Amniotic epithelial cell (primary cell): ENCODE measurements around the gene B4GALT6.
A peak's percentile ranks its signal among the peaks of the same experiment; 100 is the strongest.

Experiments
- DNase-seq: peaks from one replicate; pipeline ENCODE4 v3.0.0-alpha.2; 2010; ENCODE audit warnings: low read depth

Gene B4GALT6

GRCh38 chr18:31632356-31632755 lies 52.0 kb downstream of the B4GALT6 start:
- no peak for DNase-seq

- no peak for DNase-seq
These were observed 52.9 kb downstream of the B4GALT6 start for GRCh38 chr18:31631526-31631925.

GRCh38 chr18:31630549-31630948 lies 53.8 kb downstream of the B4GALT6 start:
- no peak for DNase-seq

GRCh38 chr18:31626409-31626808 lies 58.0 kb downstream of the B4GALT6 start:
- DNase-seq: no peak

GRCh38 chr18:31624892-31625640 lies 59.3 kb downstream of the B4GALT6 start:
- DNase-seq: no peak

GRCh38 chr18:31619291-31619690 lies 65.1 kb downstream of the B4GALT6 start:
- DNase-seq: no peak

GRCh38 chr18:31618801-31619200 lies 65.6 kb downstream of the B4GALT6 start:
- DNase-seq: no peak

- no peak for DNase-seq
These were observed 67.2 kb downstream of the B4GALT6 start for GRCh38 chr18:31617031-31617717.

GRCh38 chr18:31616586-31616985 lies 67.8 kb downstream of the B4GALT6 start:
- DNase-seq: no peak

GRCh38 chr18:31614044-31614443 lies 70.3 kb downstream of the B4GALT6 start:
- no peak for DNase-seq

GRCh38 chr18:31612124-31612523 lies 72.3 kb downstream of the B4GALT6 start:
- DNase-seq: no peak

- no peak for DNase-seq
These were observed 72.9 kb downstream of the B4GALT6 start for GRCh38 chr18:31611511-31611910.

- DNase-seq: peak; percentile 24
These were observed 73.8 kb downstream of the B4GALT6 start for GRCh38 chr18:31610286-31611205.

GRCh38 chr18:31609886-31610285 lies 74.5 kb downstream of the B4GALT6 start:
- DNase-seq: peak; percentile 53

- no peak for DNase-seq
These were observed 77.0 kb downstream of the B4GALT6 start for GRCh38 chr18:31607384-31607783.

- no peak for DNase-seq
These were observed 78.1 kb downstream of the B4GALT6 start for GRCh38 chr18:31606265-31606664.

GRCh38 chr18:31603315-31603714 lies 81.1 kb downstream of the B4GALT6 start:
- DNase-seq: peak; percentile 50

GRCh38 chr18:31598021-31598805 lies 86.2 kb downstream of the B4GALT6 start:
- peak; percentile 31 for DNase-seq

GRCh38 chr18:31596081-31596872 lies 88.1 kb downstream of the B4GALT6 start:
- peak; percentile 7 for DNase-seq

GRCh38 chr18:31595121-31595771 lies 89.1 kb downstream of the B4GALT6 start:
- no peak for DNase-seq
